GM12892 (cell line): ENCODE results near the gene EFNA5.

Experiments
- POLR2AphosphoS5 ChIP-seq: IDR thresholded peaks from 2 replicates; pipeline ENCODE4 v1.6.1; 2011; ENCODE audit warnings: low read depth, low read length, control low read depth
- TAF1 ChIP-seq: IDR thresholded peaks from 2 replicates; pipeline ENCODE4 v1.6.1; 2011; ENCODE audit warnings: low read depth, mild to moderate bottlenecking, control low read depth, low read length, borderline replicate concordance

- TF ChIP-seq POLR2AphosphoS5: no peak
- TF ChIP-seq TAF1: no peak
Observed at GRCh38 chr5:107513337-107514085, 157.2 kb downstream of the EFNA5 start.
